Articular chondrocyte of knee joint (primary cell): ENCODE data around the gene OR5K4. TPM values are rescaled to one million over a fixed set of nuclear protein-coding genes. Genes with fewer than 3 reads are reported as not detected.

ENCODE experiments used
- total RNA-seq: library from RNA; depleted of rRNA; stranded (reverse); fragments of >200 nt; gene quantifications from 2 replicates; pipeline ENCODE4 v1.2.3, GENCODE V29; 2012

The OR5K4 gene, protein sequence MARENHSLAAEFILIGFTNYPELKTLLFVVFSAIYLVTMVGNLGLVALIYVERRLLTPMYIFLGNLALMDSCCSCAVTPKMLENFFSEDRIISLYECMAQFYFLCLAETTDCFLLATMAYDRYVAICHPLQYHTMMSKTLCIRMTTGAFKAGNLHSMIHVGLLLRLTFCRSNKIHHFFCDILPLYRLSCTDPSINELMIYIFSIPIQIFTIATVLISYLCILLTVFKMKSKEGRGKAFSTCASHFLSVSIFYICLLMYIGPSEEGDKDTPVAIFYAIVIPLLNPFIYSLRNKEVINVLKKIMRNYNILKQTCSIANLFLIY
- not detected in 2 replicates for total RNA-seq

GRCh38 chr3:98353554-98353953, at the start of gene OR5K4:
Gene OR5K4 (plus strand): TSS chr3:98353854. CDS start chr3:98353854, 0 bp downstream.

GRCh38 chr3:98390366-98390765, 36.7 kb downstream of the OR5K4 start, which contains the start of gene OR5K3:
Gene OR5K3 (plus strand): TSS chr3:98390666. CDS start chr3:98390666, 0 bp downstream.

Other genes starting within 250 kb of the OR5K4 start
- not detected in 2 replicates for gene OR5H1, start 223.1 kb upstream of the OR5K4 start, total RNA-seq
- not detected in 2 replicates for gene OR5H14, start 206.4 kb upstream of the OR5K4 start, total RNA-seq
- not detected in 2 replicates for gene OR5H15, start 187.2 kb upstream of the OR5K4 start, total RNA-seq
- not detected in 2 replicates for gene OR5H6, start 89.6 kb upstream of the OR5K4 start, total RNA-seq
- not detected in 2 replicates for gene OR5H2, start 71.3 kb upstream of the OR5K4 start, total RNA-seq
- not detected in 2 replicates for gene OR5K3, start 36.8 kb downstream of the OR5K4 start, total RNA-seq
- not detected in 2 replicates for gene OR5K1, start 109.3 kb downstream of the OR5K4 start, total RNA-seq
- gene OR5K2, start 143.8 kb downstream of the OR5K4 start, total RNA-seq, result not detected in 2 replicates
- 70.8 and 84.1 TPM in 2 replicates for gene CLDND1, start 169.0 kb downstream of the OR5K4 start, total RNA-seq
- gene GPR15, start 178.1 kb downstream of the OR5K4 start, total RNA-seq, result not detected in 2 replicates
- 19.7 TPM in 2 replicates for gene CPOX, start 239.8 kb downstream of the OR5K4 start, total RNA-seq